GM18502 (cell line): Measurements from ENCODE around the gene FRRS1L.

Experiments
- ATAC-seq: cut with Tn5 transposase; IDR thresholded peaks from one replicate; pipeline ENCODE4 v1.9.1; 2021; ENCODE audit warnings: mild to moderate bottlenecking; ENCODE audit not compliant: unreplicated experiment, poor library complexity

Gene FRRS1L

DNA sequence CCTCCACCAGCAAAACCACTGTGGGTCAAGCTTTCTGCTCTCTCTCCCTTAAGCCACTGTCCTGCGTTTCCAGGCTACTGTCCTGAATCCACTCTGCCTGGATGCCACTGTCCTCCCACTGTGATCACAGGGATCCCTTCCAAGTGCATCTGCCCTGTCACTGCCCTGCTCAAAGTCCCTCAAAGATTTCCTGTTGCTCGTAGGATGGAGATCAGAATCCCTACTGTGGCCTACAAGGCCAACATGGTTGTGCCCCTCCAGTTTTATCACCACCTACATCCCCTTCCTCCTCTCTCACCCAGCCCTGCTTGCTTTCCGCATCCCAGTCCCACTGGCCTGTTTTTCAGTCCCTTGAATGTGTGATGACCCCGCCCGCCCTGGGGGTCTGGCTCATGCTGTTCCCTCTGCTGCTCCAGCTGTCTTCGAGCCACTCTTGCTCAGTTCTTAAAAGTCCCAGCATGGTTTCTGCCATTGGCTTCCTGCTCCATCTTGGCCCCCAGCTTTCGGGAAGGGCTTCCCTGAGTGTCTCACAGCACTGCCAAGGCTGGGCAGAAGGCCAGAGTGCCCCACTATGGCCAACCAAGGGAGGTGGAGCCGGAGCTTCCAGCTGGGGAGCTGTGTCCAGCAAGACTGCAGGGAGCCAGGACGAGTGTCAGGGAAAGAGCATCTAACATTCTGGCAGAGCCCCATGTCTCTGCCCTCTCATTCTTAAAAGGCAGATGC is 12.9 kb upstream of the FRRS1L start:
- ATAC-seq, result no peak

DNA sequence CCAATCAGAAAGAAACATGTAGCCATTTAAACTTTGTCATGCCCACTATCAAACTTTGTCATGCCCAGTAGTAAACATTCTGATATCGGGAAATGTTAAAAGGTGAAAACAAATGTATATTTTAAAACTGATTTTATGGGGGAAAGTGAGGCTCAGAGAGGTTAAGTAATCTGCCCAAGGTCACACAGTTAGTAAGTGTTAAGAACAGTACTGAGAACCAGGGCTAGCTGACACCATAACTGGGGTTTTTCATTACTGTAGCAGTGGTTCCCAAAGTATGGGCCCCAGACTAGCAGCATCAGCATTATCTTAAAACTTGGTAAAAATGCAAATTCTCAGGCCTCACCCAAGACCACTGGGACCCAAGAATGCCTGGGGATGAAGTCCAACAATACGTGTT is 9.9 kb upstream of the FRRS1L start:
- ATAC-seq, result no peak

DNA sequence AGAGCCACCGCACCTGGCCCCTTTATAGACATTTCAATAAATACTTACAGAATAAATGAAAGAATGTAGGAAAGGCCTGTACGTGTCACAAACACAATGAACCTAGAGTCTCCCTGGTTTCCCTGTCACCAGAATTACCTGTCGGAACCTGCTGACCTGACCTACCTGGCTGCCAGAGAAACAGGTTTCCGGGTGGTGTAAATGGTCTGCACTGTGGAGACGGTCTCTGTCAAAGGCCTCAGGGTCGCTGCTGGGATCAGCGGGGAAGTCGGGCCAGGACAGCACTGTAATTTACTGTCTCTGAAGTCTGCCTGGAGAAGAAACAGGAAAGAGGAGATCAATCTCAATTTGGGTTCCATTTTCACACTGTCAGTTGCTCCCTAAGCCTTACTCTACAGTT is 9.3 kb upstream of the FRRS1L start:
- no peak for ATAC-seq

DNA sequence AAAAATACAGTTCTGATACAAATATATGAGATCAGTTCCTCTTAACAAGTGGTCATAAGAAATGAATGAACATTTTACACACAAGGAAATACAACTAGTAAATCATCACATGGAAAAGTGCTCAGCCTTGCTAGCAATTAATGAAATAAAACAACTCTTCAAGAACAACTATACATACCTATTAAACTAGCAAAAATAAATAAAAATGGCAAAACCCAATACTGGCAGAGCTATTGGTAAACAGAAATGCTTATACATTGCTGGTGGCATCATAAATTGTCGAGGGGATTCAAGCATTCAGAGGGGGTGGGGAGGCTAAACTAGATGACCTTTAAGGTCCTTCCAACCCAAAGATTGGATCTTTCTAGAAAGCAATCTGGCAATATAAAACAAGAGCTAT is 5.9 kb upstream of the FRRS1L start:
- ATAC-seq, result no peak

DNA sequence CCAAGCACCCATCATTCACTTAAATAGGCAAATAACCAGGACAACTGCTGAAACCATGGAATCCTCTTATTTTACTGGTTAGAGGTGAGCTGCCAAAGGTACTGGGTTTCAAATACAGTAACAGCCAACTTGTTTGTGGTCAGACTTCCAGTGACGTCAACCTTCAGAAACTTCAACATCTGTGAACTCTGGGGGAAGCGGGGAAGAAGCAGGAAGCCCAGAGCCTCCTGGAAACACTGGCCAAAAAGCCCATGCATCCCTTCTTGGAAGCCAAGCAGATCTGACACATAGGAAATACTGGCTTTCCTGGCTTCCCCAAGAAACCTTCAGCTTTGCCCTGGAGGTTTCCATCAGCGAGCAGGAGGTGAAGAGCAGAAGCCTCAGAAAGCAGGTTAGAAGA is 4.9 kb upstream of the FRRS1L start:
- no peak for ATAC-seq

DNA sequence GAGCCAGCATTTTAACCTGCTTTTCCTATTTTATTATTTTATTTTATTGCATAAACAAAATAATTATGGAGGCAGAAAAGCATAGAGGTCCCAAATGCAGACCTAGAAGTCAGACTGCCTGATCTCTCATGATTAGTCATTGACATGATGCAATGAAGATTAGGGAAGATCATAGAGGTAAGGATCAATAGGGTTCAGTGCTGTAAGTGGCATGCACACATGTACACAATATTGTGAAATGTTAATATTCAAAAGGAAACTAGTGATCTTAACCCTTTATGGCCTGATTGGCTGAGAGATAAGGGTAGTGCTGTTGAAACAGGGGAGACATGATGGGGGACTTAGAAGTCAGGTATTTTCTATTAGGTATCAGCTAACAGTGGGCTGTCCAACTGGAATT is 1.1 kb upstream of the FRRS1L start:
- no peak for ATAC-seq

DNA sequence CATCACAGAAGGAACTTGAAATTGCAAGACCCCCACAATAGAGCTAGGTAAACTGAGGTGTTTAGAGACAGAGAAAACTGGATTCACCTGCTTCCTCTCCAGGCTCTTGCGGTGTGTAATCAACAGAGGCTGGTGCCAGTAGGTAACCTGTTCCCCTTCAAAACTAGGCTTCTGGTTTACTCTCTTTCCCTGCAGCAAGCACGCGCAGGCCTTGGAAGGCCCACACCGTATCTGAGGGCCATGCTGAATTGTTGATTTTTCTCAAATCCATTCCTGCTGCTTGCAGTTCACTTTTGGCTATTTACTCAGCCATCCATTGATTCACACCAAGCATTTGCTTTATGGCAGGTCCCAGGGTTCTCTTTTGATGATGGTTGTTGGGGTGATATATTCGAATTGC is 667 bp upstream of the FRRS1L start:
- no peak for ATAC-seq

DNA sequence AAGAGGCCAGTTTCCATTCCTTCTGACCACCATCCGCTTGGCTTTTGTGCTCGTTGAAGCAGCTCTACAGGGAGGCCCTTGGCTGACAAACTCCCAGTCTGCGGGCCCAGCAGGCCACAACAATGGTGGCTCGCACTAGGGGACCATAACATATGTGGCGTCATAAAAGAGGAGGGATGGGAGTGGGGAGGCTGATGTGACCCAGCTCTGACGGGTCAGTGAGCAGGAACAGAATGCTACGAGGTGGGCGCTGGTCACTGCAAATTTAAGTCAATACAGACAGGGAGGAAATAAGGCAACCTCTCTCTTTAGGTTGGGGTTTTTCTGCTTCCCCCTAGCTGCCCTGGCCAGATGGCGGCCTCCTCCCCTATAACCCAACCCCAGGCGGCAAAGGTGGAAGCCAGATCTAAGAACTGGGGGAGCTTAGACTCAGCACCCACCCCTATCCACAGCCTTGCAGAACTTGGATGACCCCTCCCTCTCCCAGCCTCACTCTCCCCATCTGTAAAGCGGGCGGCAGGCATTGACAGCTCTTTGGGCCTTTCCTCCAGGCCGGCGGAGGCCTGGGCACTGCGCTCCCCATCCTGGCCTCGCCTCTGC is 778 bp downstream of the FRRS1L start:
- ATAC-seq, result no peak

DNA sequence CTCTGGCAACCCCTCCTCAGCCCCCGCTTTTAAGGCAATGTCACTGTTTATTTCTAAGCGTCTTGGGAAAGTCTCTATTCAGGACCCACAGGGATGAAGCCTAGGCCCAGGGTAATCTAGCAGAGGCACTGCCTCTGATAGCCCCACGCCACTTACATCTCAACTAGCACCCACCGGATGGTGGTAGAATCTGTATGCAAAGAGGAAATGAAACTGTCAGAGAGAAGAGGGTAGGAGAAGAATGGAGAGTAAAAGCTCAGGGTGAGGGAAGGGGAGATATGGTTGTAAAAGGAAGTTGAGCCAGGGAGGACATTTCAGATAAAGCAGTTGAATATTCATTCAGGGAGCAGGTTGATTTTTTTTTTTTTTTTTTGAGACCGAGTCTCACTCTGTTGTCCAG is 3.0 kb downstream of the FRRS1L start:
- peak; percentile 73 for ATAC-seq

DNA sequence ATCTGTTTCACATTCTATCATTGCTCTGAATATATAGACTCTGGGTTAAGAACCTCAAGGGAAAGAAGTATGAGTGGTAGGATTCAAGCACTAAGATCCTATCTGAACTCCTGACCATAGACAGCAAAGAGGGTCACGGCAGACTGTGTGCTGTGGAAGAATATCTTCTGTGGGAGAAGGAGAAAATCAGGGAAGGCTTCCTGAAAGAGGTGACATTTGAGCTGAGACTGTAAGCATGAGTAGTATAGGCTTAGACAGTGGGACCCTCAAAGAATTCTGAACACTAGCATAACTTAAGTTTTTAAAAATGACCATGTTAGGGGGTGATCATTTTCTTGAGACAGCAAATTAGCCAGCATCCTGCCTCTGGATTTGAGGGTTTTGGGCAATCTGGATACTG is 3.9 kb downstream of the FRRS1L start:
- ATAC-seq, result no peak

DNA sequence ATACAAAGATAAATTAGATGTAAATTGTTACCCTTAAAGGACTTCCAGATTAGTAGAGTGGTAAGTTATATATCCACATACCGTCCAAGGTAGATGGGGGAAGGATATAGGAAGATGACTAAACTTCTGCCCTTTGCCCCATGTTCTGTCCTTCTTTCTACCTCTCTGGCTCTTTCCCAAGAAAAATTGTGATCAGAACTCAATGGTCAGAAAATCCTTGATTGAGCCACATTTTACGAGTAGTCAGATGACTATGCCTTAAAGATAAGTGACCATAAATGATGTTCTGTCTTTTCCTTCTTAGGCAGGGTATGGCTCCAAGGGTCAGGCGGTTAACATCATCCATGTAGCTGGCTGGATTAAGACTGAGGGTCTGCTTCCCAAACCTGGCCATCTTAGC is 4.4 kb downstream of the FRRS1L start:
- no peak for ATAC-seq

DNA sequence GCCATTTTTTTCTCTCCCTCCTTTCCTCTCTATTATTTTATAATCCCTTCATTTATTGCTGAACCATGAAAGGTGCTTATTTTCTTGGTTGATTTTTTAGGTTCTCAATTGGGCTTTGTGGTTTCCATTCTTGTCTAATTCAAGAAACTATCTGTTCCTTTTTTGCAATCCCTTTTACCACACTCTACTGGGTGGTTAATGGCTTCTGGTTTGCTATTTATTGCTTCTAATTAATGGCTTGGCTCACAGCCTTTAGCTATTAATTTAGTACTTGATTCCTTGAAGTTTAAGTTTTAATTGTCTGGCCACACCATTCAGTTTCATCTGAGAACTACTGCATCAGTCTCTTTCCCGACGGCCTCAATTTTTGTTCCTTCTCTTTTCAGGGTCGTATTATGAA is 5.6 kb downstream of the FRRS1L start:
- ATAC-seq, result no peak

DNA sequence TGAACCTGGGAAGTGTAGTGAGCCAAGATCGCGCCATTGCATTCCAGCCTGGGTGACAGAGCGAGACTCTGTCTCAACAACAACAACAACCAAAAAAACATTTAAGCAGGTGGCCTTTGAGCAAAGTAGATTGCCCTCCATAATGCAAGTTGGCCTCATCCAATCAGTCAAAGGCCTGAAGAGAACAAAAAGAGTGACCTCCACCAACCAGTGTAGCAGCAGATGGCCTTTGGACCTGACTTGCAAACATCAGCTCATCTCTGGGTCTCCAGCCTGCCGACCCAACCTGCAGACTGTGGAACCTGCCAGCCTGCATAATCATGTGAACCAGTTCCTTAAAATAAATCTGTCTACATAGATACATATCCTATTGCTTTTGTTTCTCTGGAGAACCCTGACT is 7.5 kb downstream of the FRRS1L start:
- ATAC-seq, result no peak

DNA sequence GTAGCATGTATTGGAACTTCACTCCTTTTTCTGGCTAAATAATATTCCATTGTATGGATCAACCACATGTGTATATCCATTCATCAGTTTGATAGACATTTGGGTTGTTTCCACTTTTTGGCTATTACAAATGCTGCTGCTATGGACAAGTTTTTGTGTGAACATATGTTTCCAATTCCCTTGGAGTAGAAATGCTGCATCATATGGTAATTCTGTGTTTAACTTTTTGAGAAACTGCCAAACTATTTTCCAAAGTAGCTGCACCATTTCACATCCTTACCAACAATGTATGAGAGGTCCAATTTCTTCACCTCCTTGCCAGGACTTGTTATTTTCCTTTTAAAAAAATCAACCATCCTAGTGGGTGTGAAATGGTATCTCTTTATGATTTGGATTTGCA is 8.4 kb downstream of the FRRS1L start:
- ATAC-seq, result no peak

DNA sequence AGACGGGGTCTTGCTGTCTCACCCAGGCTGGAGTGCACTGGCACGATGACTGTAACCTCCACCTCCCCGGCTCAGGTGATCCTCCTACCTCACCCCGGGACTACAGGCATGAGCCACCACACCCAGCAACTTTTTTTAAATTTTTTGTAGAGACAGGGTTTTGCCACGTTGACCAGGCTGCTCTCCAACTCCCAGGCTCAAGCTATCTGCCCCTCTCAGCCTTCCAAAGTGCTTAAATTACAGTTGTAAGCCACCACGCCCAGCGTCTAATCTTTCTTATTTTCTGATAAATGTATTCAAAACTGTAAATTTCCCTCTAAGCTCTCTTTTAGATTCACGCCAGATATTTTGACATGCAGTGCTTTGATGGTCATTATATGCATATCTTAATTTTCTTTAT is 10.3 kb downstream of the FRRS1L start:
- ATAC-seq, result no peak

DNA sequence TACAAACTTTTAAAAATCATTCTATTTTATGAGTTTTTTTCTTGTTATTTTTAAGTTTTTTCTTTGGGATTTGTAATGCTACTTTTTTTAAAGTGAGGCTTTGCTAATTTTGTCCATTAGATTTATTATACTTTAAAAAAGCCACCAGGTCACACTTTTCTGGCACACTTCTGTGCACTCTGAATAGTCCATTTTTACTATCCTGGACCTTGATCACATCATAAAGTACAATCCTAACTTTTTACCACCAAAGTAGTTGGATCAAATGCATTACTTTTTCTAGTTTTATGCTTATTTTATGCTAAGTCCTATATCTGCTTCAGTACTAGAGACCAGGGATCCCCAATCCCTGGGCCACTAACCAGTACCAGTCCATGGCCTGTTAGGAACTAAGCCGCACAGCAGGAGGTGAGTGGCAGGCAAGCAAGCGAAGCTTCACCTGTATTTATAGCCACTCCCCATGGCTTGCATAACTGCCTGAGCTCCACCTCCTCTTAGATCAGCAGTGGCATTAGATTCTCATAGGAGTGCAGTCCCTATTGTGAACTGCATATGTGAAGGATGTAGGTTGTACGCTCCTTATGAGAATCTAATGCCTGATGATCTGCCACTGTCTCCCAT is 16.0 kb downstream of the FRRS1L start:
- ATAC-seq, result no peak

DNA sequence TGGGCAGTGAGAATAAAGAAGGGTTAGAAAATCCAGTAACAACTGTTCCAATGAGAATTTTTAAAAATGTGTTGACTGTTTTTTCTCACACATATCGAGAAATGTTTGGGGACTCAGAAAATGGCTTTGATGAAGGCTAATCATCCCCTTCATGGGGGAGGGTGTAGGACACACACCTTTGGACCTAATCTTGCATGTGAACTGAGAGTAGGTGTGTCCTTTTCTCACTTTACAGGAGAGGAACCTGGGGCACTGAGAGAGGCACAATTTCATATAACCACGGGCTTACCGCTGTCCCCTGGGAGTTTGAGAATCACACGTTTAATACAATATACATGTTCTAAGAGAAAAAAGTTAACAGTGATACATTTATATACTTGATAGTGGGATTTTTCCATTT is 17.3 kb downstream of the FRRS1L start:
- ATAC-seq, result no peak

DNA sequence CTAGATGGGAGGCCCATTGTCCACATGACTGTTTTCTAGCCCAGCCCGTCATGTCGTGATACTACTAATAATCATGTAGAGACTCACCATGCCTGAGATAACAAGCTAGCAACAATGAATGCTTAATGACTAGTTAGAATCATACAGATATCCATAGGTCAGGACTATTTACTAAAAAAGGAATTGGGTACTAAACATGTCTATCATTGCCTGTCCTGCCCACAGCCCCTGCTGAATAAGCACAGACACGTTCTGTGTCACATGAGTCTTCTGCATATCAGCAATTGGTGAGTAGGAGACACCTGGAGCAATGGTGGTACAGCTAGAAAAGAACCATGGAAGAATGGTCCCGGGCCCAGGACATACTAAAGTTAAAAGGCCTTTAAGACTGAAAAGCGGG is 18.0 kb downstream of the FRRS1L start:
- ATAC-seq, result no peak

DNA sequence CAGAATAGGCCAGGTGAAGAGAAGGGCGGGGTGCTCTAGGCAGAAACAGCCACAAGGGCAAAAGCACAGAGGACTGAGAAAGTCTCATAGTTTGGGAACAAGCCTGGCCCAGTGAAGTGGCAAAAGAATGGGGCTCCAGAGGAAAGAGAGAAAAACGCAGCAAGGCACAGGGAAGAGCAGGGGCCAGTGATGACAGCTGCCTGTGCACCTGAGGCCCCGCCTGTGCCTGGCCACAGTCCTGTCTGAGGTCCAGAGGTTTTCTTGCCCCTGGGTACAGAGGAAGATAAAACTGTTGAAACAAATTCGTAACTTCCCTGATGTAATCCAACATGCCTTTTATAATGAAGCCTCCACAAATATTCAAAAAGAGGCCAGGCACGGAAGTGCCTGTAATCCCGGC is 22.0 kb downstream of the FRRS1L start:
- no peak for ATAC-seq

DNA sequence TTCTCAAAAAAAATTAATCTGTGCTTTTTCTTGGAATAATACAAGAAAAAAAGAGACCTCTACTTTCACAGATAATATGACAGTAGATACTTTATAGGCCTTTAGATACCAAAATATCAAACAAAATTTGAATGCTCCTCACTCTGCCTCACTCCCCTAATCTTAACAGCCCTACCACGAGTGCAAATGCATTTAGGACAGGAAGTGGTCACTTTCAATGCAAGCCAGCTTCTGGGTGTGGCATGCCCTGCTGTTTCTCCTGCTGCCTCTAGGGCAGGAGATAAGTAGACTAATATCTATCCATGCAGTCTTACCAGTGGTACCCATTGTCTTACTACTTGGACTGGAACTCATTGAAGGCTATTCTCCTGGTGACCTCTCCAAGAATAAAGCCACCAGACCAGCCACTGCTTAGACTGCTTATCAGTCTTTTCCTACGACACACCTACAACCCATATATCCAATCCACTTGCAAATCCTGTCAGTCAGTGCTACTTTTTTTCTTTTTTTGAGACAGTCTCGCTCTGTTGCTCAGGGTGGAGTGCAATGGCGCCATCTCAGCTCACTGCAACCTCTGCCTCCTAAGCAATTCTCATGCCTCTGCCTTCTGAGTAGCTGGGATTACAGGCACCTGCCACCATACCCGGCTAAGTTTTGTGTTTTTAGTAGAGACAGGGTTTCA is 23.0 kb downstream of the FRRS1L start:
- ATAC-seq, result peak; percentile 99

DNA sequence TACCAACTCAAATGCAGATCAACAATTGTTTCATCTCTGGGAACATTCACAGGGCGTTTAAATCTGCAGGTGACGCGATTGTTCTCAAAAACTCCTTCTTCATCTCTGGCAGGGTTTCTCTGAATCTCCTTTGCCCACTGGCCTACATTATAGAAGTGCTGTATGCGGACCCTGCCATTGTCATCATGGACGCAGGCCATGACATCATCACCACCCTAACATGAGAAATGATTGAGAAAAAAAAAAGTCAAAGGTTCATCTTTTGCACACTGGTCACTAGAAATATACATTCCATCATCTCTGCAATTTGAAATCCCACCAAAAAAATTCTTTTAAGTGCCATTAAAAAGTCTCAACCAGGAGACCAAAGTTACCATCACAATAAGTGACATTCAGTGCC is 25.7 kb downstream of the FRRS1L start:
- ATAC-seq, result no peak
